GM21381 (cell line): ENCODE measurements around the gene ZC3H4.
"Not testable (repeated sequence)": the region's sequence is repeated elsewhere in the genome, so short reads cannot be mapped to it uniquely, and the experiment has no call there.

Experiments used
- ATAC-seq: cut with Tn5 transposase; IDR thresholded peaks from one replicate; pipeline ENCODE4 v1.9.1; 2021; ENCODE audit warnings: mild to moderate bottlenecking, moderate library complexity; ENCODE audit not compliant: unreplicated experiment

ZC3H4 gene

GRCh38 chr19:47112997-47113849 is at the start of gene ZC3H4:
Gene ZC3H4 (minus strand): TSS chr19:47113776. CDS start chr19:47112584, 1,192 bp downstream.
- peak; percentile 74 for ATAC-seq

DNA sequence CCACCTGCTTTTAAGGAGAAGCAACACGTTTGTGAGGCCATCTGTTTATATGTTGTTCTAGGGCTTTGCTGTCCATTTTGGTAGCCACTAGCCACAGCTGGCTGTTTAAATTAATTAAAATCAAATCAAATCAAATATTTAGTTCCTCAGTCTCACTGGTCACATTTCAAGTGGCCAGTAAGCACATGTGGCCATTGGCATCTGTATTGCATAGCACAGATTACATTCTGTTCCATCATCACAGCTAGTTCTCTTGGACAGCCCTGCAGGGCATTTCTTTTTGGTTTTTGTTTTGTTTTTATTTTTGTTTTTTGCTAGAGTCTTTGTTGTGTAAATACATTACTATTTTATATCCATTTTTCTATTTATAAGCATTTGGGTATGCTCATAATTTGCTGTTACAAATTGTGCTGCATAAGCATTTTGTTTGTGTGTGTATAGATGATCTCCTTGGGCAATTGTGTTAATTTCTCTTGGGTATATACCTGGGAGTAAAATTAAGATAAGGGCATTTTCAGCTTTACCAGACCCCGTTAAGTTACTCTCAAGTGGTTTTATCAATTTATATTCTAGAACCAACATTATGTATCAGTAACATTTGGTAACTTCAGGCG is 48.4 kb upstream of the ZC3H4 start:
- no peak for ATAC-seq

- no peak for ATAC-seq
Observed at GRCh38 chr19:47158879-47159503, 45.4 kb upstream of the ZC3H4 start.

DNA sequence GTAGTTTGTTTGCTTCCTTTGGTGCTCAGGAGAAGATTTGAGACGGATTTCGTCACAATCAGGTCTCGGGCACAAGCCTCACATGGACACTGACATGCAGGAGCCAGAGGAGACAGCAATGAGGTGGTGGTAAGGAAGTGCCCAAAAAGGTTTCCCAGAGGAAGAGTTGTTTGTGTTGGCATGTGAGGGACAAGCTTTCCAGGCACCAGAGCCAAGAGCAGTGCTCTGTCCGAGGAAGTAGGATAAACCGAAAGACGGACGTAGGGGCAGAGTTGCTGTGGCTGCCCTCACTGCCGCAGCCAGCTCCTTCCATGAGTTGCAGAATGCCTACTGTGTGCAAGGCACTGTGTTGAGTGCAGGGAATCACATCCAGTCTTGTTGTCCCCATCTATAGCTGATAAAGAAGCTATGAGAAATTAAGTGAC is 44.8 kb upstream of the ZC3H4 start:
- ATAC-seq = no peak

GRCh38 chr19:47157431-47158321 is 44.1 kb upstream of the ZC3H4 start:
- no peak for ATAC-seq

DNA sequence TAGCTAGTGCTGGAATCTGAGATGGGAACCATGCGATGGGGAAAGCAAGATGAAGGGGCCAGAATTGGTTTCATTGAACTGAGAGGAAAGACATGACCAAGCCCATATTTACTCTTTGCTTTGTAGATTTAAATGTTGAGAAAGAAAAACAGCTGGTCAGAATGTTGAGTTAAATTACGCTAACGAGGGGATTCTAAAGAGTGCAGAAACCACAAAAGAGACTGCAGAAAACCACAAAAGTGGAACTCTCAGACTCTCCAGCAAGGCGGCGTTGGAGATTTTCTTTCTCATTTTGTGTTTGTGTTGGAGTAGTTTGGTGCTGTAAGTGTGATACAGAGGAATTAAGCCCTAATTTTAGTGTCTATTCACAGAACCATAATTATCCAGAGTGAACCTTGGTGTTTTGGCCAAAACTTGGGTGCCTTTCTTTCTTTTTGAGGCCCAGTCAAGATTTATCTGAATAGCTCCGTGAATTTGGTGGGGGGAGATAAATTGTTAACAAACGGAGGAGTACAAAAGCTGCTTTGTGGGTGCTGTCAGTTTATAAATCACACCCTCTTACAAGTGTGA is 43.4 kb upstream of the ZC3H4 start:
- ATAC-seq = no peak

DNA sequence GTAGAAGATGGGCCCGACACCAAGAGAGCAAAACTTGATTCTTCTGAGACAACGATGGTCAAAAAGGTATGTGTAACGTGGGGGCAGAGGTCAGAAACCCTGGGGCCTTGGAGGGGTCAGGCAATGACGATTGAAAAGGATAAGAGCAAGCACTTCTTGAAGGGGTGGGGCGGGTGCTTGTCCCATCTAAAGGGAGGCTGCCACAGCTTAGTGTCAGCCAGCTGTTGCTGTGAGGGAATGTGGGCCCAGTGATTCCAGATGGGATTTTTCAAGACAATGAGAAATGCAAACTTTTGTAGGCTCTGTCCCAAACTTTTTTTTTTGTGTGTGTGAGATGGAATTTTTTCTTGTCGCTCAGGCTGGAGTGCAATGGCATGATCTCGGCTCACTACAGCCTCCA is 41.6 kb upstream of the ZC3H4 start:
- ATAC-seq = no peak

- ATAC-seq = no peak
Observed at GRCh38 chr19:47153266-47153665, 39.7 kb upstream of the ZC3H4 start.

DNA sequence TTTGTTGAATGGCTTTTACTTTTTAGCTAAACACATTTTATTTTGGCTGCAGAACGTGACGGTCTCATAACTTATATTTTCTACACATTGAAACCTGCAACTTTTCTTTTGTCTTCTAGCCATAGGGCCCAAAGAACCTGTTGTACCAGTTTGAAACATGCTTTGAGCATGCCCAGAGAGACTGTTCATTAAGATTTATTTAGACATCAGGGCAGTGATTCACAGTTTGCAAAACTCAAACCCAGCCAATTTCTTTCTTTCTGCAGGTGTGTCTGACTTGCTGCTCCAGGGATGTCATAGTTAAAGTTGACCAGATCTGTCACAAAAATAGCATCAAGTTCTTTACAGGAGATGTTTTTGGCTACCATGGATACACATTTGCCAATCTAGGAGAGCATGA is 39.1 kb upstream of the ZC3H4 start:
- no peak for ATAC-seq

DNA sequence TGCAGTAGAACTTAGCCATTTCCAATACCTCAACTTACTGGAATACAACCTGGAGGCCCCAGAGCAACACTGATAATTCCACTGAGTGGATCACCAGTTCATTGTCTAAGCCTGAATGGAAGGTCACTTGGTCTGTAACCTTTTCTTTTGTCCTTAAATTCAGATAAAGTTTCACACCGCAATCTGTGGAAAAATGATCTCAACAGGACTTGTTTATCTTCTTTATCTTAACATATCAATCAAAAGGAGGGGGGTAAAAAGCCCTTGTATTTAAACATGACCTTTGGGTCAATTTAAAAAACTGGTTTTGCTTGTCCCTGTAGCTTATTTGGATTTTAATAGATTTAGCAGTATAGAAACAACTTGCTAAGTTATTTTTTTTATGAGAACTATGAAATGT is 38.6 kb upstream of the ZC3H4 start:
- no peak for ATAC-seq

DNA sequence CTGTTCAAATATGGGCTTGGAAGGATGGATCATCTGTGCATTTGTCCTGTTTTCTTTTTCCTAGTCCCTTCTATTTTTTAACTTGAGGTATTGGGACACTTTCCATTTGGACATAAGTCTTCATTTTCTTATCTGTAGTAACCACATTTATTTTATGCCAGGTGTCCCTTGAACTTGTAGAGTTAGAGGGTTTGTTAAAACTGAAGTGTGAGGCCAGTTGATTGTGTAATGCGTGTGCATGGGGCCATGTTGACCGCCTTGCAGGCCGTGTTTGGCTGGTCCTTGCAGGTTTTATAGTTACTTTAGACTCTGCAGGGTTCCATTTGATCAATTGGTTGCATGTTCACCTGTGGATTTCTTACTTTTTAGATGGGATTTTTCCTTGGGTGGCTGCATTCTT is 38.1 kb upstream of the ZC3H4 start:
- no peak for ATAC-seq

GRCh38 chr19:47146920-47147319 is 33.3 kb upstream of the ZC3H4 start:
- ATAC-seq = no peak

DNA sequence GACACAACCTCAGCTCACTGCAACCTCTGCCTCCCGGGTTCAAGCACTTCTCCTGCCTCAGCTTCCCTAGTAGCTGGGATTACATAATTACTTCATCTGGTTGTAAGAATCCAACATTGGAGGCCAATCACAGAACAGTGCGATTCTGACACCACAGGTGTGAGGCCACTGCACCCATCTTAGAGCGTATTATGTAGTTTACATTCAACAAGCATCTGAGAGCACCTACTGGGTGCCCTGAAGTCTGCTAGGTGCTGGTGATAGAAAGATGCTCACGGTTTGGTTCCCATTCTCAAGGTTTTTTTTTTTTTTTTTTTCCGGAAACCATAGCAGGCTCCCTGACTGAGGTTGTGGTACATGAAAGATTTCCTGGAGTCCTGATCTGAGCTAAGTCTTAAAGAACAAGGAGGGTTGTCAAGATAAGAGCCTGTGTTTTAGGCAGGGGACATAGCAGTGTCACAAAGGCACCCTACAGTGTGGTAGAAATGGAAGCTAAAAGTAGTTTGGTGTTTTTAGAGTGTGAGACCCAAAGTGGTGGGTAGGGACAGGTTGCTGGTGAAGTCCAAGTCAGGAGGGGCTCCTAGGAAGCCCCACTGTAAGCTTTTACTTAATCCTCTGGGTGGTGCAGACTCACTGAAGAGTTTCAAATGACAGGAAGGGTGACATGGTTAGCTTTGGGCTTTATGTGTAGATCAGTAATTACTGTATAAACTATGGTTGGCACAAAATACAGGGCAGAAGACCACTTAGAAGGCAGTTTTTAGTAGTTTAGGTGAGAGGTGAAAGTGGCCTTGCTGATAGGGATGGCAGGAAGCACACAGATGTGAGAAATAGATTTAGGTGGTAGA is 32.3 kb upstream of the ZC3H4 start:
- no peak for ATAC-seq

DNA sequence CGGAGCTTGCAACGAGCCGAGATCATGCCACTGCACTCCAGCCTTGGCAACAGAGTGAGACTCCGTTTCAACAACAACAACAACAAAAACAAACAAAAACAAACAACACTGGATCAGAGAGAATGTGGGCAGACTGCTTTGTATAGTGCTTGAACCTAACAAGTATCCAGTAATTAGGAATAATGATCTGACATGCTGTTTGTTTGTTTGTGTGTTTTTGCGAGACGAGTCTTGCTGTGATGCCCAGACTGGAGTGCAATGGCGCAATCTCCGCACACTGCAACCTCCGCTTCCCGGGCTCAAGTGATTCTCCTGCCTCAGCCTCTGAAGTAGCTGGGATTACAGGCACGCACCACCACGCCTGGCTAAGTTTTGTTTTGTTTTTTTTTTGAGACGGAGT is 31.1 kb upstream of the ZC3H4 start:
- no peak for ATAC-seq

- no peak for ATAC-seq
Observed at GRCh38 chr19:47143322-47144073, 29.9 kb upstream of the ZC3H4 start.

GRCh38 chr19:47142779-47143178 is 29.2 kb upstream of the ZC3H4 start:
- ATAC-seq = no peak

- no peak for ATAC-seq
Observed at GRCh38 chr19:47141695-47142094, 28.1 kb upstream of the ZC3H4 start.

- not testable (repeated sequence) for ATAC-seq
Observed at GRCh38 chr19:47141252-47141651, 27.7 kb upstream of the ZC3H4 start.

DNA sequence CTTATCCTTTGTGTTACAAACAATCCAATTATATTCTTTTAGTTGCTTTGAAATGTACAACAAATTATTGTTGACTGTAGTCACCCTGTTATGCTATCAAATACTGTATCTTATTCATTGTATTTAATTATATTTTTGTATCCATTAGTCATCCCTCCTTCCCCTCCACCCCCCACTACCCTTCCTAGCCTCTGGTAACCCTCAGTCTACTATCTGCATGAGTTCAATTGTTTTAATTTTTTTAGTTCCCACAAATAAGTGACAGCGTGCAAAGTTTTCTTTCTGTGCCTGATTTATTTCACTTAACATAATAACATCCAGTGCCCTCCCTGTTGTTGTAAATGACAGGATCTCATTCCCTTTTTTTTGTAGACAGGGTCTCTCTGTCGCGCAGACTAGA is 21.6 kb upstream of the ZC3H4 start:
- ATAC-seq = no peak
